CD4-positive, CD25-positive, alpha-beta regulatory T cell (primary cell): ENCODE measurements around the gene CUX1. TPM values are rescaled to one million over a fixed set of nuclear protein-coding genes. Genes with fewer than 3 reads are reported as not detected.
"Not testable (repeated sequence)": the region's sequence is repeated elsewhere in the genome, so short reads cannot be mapped to it uniquely, and the experiment has no call there.

ENCODE experiments used
- ATAC-seq, 2 donors: fragments of 150-1000 bp; cut with Tn5 transposase; one replicate each; pipeline ENCODE4 v1.10.0; 2021; ENCODE audit warnings: low read depth in 2 of 2, moderate number of reproducible peaks in 2 of 2, moderate library complexity in 1 of 2
- DNase-seq, 3 donors: peaks; one replicate each; pipeline versions ENCODE4 v3.0.0 to v3.0.0-alpha.2; 2012 to 2022; ENCODE audit warnings: mixed read lengths in 1 of 3
- H3K27ac ChIP-seq: one replicate; pipeline ENCODE4 v1.7.0; 2013; ENCODE audit warnings: mild to moderate bottlenecking, low read length; ENCODE audit not compliant: insufficient read depth, poor library complexity, severe bottlenecking
- H3K27me3 ChIP-seq: one replicate; pipeline ENCODE4 v1.7.0; 2013; ENCODE audit warnings: low read length; ENCODE audit not compliant: control insufficient read depth, insufficient read depth
- H3K36me3 ChIP-seq: one replicate; pipeline ENCODE4 v1.7.0; 2013; ENCODE audit warnings: mild to moderate bottlenecking, low read length, moderate library complexity; ENCODE audit not compliant: control insufficient read depth, insufficient read depth
- H3K4me1 ChIP-seq: 2 replicates; pipeline ENCODE4 v1.7.0; 2013; ENCODE audit warnings: mild to moderate bottlenecking, low read length; ENCODE audit not compliant: insufficient read depth, control insufficient read depth, poor library complexity, severe bottlenecking
- H3K4me3 ChIP-seq: one replicate; pipeline ENCODE4 v1.7.0; 2013; ENCODE audit warnings: low read depth, mild to moderate bottlenecking, low read length, moderate library complexity
- H3K9me3 ChIP-seq, 2 experiments: 1 replicate in 1 of 2; 2 replicates in 1 of 2; pipeline ENCODE4 v1.7.0; 2013; ENCODE audit warnings: low read length in 2 of 2, mild to moderate bottlenecking in 1 of 2, moderate library complexity in 1 of 2; ENCODE audit not compliant: control insufficient read depth in 2 of 2
- H3K27ac Mint-ChIP-seq, 3 donors: one replicate each; pipeline ENCODE4 v1.8.0; 2020 to 2022; ENCODE audit warnings: mild to moderate bottlenecking in 3 of 3, mixed read lengths in 3 of 3, moderate library complexity in 2 of 3
- H3K27me3 Mint-ChIP-seq: one replicate; pipeline ENCODE4 v1.8.0; 2022; ENCODE audit warnings: mild to moderate bottlenecking, mixed read lengths
- H3K36me3 Mint-ChIP-seq: one replicate; pipeline ENCODE4 v1.8.0; 2020; ENCODE audit warnings: mixed read lengths
- H3K4me1 Mint-ChIP-seq, 4 donors: one replicate each; pipeline ENCODE4 v1.8.0; 2020 to 2022; ENCODE audit warnings: mixed read lengths in 4 of 4, mild to moderate bottlenecking in 1 of 4
- H3K4me3 Mint-ChIP-seq, 4 donors: one replicate each; pipeline ENCODE4 v1.8.0; 2020 to 2022; ENCODE audit warnings: mild to moderate bottlenecking in 4 of 4, mixed read lengths in 4 of 4, moderate library complexity in 3 of 4
- H3K9me3 Mint-ChIP-seq, 7 donors: one replicate each; pipeline ENCODE4 v1.8.0; 2020 to 2022; ENCODE audit warnings: mixed read lengths in 7 of 7, mild to moderate bottlenecking in 3 of 7, moderate library complexity in 2 of 7
- polyA plus RNA-seq, 4 donors: library from polyadenylated mRNA; unstranded; fragments of 300-500 nt; fragmentation: Illumina TruSeq; gene quantifications; one replicate each; pipeline ENCODE4 v1.2.3, GENCODE V29; 2021
- total RNA-seq: library from RNA; stranded (reverse); gene quantifications from one replicate; pipeline ENCODE4 v1.2.3, GENCODE V29; 2022

Gene CUX1
- total and polyA plus RNA-seq, 5 donors from 2014 or later = 6.0 to 45.1 (median 7.8) TPM

GRCh38 chr7:101829374-101829773 lies 11.9 kb downstream of the CUX1 start:
- H3K36me3 ChIP-seq = peaks cover 3% of the 10 kb centered on the region
- no peak overlapping the region for H3K27ac Mint-ChIP-seq
- no peak overlapping the region for H3K4me3 Mint-ChIP-seq
- peaks cover 13% of the 10 kb centered on the region for H3K36me3 Mint-ChIP-seq
- no peak overlapping the region for H3K4me3 ChIP-seq
- no peaks in the 10 kb centered on the region for H3K9me3 ChIP-seq
- no peaks in the 10 kb centered on the region for H3K27me3 Mint-ChIP-seq
- no peak overlapping the region for H3K27ac ChIP-seq
- no peaks in the 10 kb centered on the region for H3K27me3 ChIP-seq
- peaks cover 5 to 22% (median 10%) of the 10 kb centered on the region in 4 donors for H3K4me1 Mint-ChIP-seq
- H3K4me1 ChIP-seq = no peaks in the 10 kb centered on the region
- no peak for ATAC-seq
- no peak for DNase-seq
- H3K9me3 Mint-ChIP-seq = peaks cover 0 to 1% (median 0%) of the 10 kb centered on the region in 7 donors

DNA sequence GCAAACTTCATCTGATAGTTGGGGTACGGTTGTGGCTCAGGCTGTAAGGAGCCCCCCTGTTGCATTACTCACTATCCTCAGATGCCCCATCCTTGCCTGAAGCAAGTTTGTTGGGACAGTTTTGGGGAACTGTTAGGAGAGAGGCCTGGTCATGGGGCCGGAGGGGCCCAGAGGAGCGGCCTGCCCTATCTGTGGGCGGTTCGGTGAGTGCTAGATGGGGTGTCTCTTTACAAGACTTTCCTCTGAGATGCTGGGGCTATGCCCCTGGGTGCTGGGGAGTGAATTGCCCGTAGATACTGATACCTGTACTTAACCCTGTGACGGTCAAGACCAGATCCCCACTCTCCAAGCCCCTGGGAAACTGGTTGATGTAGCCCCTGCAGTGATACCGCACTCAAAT lies 12.4 kb downstream of the CUX1 start:
- Histone ChIP-seq H3K4me1 (no peaks in the 10 kb centered on the region), H3K4me3 (no peak overlapping the region), H3K27ac (no peak overlapping the region), H3K36me3 (peaks cover 3% of the 10 kb centered on the region), H3K27me3 (no peaks in the 10 kb centered on the region), H3K9me3 (no peaks in the 10 kb centered on the region)
- H3K27ac Mint-ChIP-seq = no peak overlapping the region
- DNase-seq = no peak
- no peaks in the 10 kb centered on the region for H3K27me3 Mint-ChIP-seq
- peaks cover 0 to 1% (median 0%) of the 10 kb centered on the region in 7 donors for H3K9me3 Mint-ChIP-seq
- H3K4me1 Mint-ChIP-seq = peaks cover 5 to 20% (median 10%) of the 10 kb centered on the region in 4 donors
- H3K36me3 Mint-ChIP-seq = peaks cover 11% of the 10 kb centered on the region
- no peak for ATAC-seq
- no peak overlapping the region for H3K4me3 Mint-ChIP-seq

DNA sequence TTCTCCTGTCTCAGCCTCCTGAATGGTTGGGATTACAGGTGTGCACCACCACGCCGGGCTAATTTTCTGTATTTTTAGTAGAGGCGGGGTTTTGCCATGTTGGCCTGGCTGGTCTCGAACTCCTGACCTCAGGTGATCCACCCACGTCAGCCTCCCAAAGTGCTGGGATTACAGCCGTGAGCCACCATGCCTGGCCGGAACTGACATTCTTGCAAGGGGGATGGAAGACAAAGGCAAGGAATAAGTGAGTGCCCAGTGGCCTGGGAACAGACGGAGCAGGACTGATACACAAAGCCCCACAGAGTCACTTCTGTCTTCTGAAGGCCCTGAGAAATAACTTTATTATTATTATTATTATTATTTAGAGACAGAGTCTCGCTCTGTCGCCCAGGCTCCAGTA lies 14.0 kb downstream of the CUX1 start:
- H3K36me3 ChIP-seq, H3K27me3 ChIP-seq, DNase-seq, H3K9me3 Mint-ChIP-seq, H3K4me3 Mint-ChIP-seq, H3K27ac Mint-ChIP-seq, H3K4me1 Mint-ChIP-seq, H3K4me3 ChIP-seq, H3K27me3 Mint-ChIP-seq, ATAC-seq, H3K27ac ChIP-seq, H3K4me1 ChIP-seq, H3K9me3 ChIP-seq: not testable (repeated sequence)
- H3K36me3 Mint-ChIP-seq = peaks cover 12% of the 10 kb centered on the region

- peak overlapping the region in 1 of 3 donors; percentile 50 for H3K27ac Mint-ChIP-seq
Observed at GRCh38 chr7:101832205-101832631, 14.8 kb downstream of the CUX1 start.

GRCh38 chr7:101832685-101833375 lies 15.4 kb downstream of the CUX1 start:
- H3K27ac Mint-ChIP-seq = peak overlapping the region in 1 of 3 donors; percentile 50
- no peak overlapping the region for H3K4me3 ChIP-seq
- no peak overlapping the region for H3K27ac ChIP-seq
- H3K4me1 ChIP-seq = no peaks in the 10 kb centered on the region
- peaks cover 9% of the 10 kb centered on the region for H3K36me3 Mint-ChIP-seq
- ATAC-seq (no peak), DNase-seq (no peak)
- H3K4me1 Mint-ChIP-seq = peaks cover 0 to 6% (median 3%) of the 10 kb centered on the region in 4 donors
- no peak overlapping the region for H3K4me3 Mint-ChIP-seq
- H3K9me3 Mint-ChIP-seq = peaks cover 0 to 2% (median 0%) of the 10 kb centered on the region in 7 donors
- no peaks in the 10 kb centered on the region for H3K9me3 ChIP-seq
- H3K36me3 ChIP-seq = peaks cover 3% of the 10 kb centered on the region
- no peaks in the 10 kb centered on the region for H3K27me3 ChIP-seq
- H3K27me3 Mint-ChIP-seq = no peaks in the 10 kb centered on the region

More at GRCh38 chr7:101832205-101832631, 14.8 kb downstream of the CUX1 start:
- no peak for DNase-seq
- no peaks in the 10 kb centered on the region for H3K27me3 Mint-ChIP-seq
- Histone ChIP-seq H3K9me3 (no peaks in the 10 kb centered on the region), H3K4me1 (no peaks in the 10 kb centered on the region), H3K36me3 (peaks cover 3% of the 10 kb centered on the region), H3K27ac (no peak overlapping the region), H3K27me3 (no peaks in the 10 kb centered on the region), H3K4me3 (no peak overlapping the region)
- H3K4me3 Mint-ChIP-seq = no peak overlapping the region
- peaks cover 12% of the 10 kb centered on the region for H3K36me3 Mint-ChIP-seq
- ATAC-seq = no peak
- peaks cover 3 to 9% (median 5%) of the 10 kb centered on the region in 4 donors for H3K4me1 Mint-ChIP-seq
- H3K9me3 Mint-ChIP-seq = peaks cover 0 to 2% (median 0%) of the 10 kb centered on the region in 7 donors

DNA sequence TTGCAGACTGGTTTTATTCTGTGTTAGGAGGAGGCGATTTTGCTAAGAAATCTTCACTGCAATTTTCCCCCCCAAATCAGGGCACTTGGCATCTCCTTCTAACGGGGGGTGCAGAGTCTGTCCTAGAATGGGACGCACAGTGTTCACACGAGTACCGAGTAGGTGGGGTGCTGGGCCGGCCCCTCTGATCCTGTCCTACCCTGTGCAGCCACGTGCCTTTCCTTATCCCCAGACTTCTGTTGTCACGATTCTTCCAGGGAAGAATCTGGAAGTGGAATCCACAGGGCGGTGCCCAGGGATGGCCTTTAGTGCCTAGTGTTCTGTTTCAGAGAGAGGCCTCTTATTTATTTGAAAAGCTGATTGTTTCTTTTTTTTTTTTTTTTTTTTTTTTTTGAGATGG lies 16.4 kb downstream of the CUX1 start:
- H3K9me3 Mint-ChIP-seq = peaks cover 0 to 2% (median 0%) of the 10 kb centered on the region in 7 donors
- DNase-seq (no peak), ATAC-seq (no peak)
- no peak overlapping the region for H3K27ac Mint-ChIP-seq
- peaks cover 0 to 8% (median 3%) of the 10 kb centered on the region in 4 donors for H3K4me1 Mint-ChIP-seq
- no peaks in the 10 kb centered on the region for H3K27me3 Mint-ChIP-seq
- Histone ChIP-seq H3K4me3 (no peak overlapping the region), H3K27ac (no peak overlapping the region), H3K9me3 (no peaks in the 10 kb centered on the region), H3K36me3 (peaks cover 3% of the 10 kb centered on the region), H3K4me1 (no peaks in the 10 kb centered on the region), H3K27me3 (no peaks in the 10 kb centered on the region)
- no peak overlapping the region for H3K4me3 Mint-ChIP-seq
- H3K36me3 Mint-ChIP-seq = peaks cover 8% of the 10 kb centered on the region

DNA sequence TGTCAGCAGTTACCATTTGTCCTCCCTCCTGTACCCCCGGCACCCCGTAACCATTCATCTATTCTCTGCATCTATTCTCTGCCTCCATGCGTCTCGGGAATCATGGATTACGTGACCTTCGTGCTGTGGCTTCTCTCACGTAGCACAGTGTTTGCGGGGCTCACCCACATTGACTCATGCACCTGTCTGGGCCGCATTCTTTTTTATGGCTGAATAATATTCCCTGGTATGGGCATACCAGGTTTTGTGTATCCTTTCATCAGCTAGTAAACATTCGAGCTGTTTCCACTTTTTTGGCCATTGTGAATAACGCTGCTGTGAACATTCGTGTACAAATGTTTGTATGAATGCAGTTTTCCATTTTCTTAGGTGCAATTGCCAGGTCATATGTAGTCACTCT lies 17.7 kb downstream of the CUX1 start:
- Histone ChIP-seq H3K9me3 (no peaks in the 10 kb centered on the region), H3K4me3 (no peak overlapping the region), H3K27me3 (no peaks in the 10 kb centered on the region), H3K27ac (no peak overlapping the region), H3K36me3 (peaks cover 3% of the 10 kb centered on the region), H3K4me1 (no peaks in the 10 kb centered on the region)
- Mint-ChIP-seq H3K4me3 (no peak overlapping the region), H3K36me3 (peaks cover 5% of the 10 kb centered on the region), H3K27ac (no peak overlapping the region), H3K27me3 (no peaks in the 10 kb centered on the region), H3K9me3 (peaks cover 0 to 2% (median 0%) of the 10 kb centered on the region in 7 donors), H3K4me1 (peaks cover 0 to 15% (median 3%) of the 10 kb centered on the region in 4 donors)
- ATAC-seq (no peak), DNase-seq (no peak)

DNA sequence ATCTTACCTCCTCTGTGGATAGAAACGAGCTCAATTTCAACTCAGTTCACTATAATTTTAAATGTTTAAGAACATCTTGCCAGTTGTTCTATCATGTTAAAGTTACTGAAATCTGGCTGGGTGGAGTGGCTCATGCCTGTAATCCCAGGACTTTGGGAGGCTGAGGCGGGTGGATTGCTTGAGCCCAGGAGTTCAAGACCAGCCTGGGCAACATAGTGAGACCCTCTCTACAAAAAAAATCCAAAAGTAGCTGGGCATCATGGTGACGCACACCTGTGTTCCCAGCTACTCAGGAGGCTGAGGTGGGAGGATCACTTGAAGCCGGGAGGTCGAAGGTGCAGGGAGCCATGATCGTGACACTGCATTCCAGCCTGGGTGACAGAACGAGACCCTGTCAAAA lies 20.0 kb downstream of the CUX1 start:
- not testable (repeated sequence) for DNase-seq, H3K27me3 Mint-ChIP-seq, H3K4me3 ChIP-seq, H3K27me3 ChIP-seq, ATAC-seq, H3K4me1 ChIP-seq, H3K9me3 ChIP-seq, H3K36me3 Mint-ChIP-seq, H3K27ac ChIP-seq, H3K27ac Mint-ChIP-seq, H3K4me3 Mint-ChIP-seq, H3K9me3 Mint-ChIP-seq, H3K36me3 ChIP-seq
- peaks cover 0 to 14% (median 3%) of the 10 kb centered on the region in 4 donors for H3K4me1 Mint-ChIP-seq
